HK-2 (cell line): ENCODE results near the gene IL1RAPL1.

Experiments used
- DNase-seq: peaks from one replicate; pipeline ENCODE4 v3.0.0-alpha.2; 2018; ENCODE audit not compliant: unreplicated experiment

The IL1RAPL1 gene

GRCh38 chrX:29787656-29788055 lies 1200.4 kb downstream of the IL1RAPL1 start:
- no peak for DNase-seq

GRCh38 chrX:29788991-29789699 lies 1201.9 kb downstream of the IL1RAPL1 start:
- DNase-seq: no peak

DNA sequence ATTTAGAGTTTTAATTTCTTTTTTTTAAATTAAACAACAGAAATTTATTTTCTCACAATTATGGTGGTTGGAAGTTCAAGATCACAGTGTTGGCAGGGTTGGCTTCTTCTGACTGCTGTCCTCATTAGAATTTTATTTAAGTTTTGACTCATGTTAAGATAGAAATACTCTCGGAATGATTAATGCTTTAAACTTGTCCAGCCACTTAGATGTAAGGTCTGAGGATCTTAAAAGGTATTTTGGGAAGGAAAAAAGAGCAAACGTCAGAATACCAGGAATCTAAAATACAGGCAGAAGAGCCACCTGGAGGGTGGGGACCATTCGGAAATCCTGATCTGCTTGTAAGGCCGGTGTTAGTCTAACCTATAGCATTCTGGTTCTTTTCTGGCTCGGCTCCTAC lies 1205.1 kb downstream of the IL1RAPL1 start:
- no peak for DNase-seq

DNA sequence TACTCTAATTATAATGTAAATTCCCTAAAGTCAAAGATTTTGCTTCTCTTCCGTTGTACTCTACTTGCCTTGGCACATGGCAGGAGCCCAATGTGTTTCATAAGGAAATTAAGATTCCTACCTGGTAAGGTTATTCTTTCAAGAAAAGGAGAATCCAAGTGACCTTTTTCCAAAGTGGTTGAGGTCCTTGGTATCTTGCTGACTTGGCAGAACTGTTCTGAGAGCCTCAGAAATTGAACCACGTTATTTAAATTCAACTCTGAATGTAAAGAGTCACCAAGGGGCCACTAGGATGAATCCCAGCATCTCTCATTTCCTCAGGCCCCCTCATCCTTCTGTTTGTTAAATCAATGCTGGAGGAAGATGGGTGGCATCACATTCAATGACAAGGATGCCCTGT lies 1209.9 kb downstream of the IL1RAPL1 start:
- DNase-seq: no peak

DNA sequence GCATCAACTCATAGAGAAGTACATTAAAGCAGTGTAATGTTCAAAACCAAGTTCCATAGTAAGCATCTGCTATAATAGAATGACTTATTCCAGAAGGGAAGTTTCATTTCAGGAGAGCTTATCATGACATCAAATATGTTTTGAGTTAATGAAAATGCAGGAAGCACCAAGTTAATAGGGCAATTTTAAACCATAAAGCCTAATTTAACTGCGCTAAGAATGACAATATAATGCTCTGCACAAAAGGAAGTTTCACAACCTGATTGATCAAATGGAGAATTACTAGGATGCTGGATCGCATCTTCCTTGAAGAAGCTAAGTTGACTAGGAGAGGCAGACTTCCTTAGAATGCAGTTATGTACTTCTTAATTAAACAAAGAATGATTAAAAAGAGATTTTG lies 1211.2 kb downstream of the IL1RAPL1 start:
- DNase-seq: no peak

DNA sequence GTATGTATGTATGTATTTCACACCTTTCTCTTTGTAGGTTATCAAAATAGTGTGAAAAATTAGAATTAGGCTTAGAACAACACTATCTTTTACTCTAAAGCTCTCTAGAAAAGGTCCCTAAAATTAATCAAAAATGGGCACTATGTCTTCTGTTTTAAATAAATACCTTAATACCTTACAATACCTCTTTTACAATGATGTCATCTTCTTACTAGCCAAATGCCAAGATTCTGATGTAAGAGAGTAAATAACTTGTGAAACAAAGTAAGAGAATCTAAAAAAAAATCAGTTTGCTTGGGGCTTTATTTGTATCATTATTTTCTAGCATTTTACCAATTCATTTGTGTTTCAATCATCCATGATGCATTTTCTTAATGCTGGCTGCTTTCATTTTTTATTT lies 1225.9 kb downstream of the IL1RAPL1 start:
- DNase-seq: no peak

DNA sequence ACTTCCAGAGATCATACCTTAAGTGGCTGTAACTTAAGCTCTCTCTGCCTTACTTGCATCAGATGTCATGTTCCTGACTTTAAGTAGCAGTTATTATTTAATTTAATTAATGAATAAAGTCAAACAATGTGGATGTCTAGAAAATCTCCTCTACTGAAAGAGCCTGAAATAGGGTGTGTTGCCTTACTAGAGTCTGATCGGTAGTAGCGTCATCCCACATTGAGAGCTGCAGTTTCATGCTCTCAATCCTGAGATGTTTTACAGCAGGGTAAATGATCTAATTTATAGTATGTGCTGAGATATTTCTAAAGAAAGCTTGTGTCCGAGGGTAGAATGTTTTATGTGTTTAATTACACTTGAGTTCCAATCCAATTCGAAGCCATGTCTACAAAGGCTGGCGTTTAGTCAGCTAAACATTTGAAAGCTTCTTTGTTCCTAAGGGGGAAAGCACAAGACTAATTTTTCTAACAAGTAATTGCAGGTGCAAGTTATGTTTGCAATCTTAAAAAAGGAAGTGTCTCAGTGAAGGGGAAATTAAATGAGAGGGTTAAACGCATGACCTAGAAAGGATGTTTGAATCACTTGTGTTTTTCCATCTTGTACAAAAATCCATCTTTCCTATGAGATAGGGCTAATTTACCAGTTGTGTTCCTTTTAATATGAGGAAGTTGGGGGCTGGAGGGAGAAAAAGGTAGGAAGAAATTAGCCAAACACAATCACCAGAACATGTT lies 1237.1 kb downstream of the IL1RAPL1 start:
- DNase-seq: no peak

GRCh38 chrX:29826742-29827141 lies 1239.5 kb downstream of the IL1RAPL1 start:
- no peak for DNase-seq

DNA sequence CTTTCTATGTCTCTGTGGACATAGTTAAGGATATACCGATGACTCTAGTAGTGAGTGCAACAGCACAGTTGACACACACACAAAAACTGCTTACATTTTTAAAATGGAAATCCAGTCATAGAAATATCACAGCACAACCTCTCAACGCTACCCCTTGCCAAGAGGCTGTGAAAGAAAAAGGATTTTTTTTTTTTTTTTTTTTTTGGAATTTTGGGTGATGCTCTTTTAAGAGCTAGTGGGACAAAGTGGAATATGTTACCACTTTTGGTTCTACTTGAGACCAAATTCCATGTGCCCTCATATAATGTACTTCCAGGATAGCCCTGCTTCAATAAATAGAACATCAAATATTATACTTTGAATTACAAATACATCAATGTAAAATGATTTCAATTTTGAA lies 1247.1 kb downstream of the IL1RAPL1 start:
- DNase-seq: no peak

DNA sequence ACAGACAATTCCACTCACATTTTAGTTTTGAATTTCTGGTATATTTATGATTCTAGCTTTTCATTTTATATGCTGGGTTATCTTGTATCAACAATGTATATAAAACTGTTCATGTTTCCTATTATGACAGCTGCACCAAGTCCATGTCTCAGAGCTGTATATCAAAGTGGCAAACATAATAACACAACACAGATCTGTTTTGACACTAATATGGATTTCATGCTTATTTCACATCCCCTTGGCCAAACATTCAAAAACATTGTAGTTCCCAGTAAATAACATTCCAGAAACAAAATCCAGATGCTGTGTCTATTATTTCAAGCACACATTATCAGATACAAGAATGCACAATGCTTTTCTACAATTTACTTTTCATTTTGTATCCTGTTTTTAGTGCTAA lies 1247.5 kb downstream of the IL1RAPL1 start:
- no peak for DNase-seq

GRCh38 chrX:29841750-29842149 lies 1254.5 kb downstream of the IL1RAPL1 start:
- DNase-seq: no peak

- no peak for DNase-seq
Observed at GRCh38 chrX:29842552-29842951, 1255.3 kb downstream of the IL1RAPL1 start.

DNA sequence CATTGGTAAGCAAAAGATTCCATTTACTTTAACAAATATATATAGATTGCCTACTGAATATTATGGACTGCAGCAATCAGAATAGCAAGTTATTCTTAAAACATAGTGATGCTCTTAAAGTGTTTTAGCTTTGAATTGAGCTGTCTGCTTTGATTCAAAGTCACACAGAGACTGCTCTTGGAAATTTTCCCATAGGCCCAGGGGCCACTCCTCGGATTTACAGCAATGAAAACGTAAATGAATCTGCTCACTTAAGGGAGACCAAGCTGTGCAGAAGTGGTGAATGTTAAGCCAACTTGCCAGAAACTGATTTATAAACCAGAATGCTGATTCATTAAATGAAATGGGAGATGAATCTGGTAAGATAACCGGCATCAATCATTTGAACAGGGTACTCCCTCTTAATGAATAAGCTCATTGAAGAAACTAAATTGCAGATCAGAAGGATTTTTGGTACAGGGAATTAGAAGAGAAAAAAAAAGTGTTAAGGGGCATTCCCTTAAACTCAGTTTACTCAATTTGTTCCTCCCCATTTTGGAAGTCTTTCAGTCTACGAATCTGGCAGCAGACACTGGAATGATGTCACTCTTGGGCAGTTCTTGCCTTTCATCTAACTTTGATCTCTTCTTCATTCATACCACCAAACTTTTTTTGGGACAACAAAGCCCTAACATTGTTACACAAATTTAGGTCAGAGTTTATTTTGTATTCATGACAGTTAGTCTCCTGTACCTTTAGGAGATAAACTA lies 1264.8 kb downstream of the IL1RAPL1 start:
- no peak for DNase-seq

DNA sequence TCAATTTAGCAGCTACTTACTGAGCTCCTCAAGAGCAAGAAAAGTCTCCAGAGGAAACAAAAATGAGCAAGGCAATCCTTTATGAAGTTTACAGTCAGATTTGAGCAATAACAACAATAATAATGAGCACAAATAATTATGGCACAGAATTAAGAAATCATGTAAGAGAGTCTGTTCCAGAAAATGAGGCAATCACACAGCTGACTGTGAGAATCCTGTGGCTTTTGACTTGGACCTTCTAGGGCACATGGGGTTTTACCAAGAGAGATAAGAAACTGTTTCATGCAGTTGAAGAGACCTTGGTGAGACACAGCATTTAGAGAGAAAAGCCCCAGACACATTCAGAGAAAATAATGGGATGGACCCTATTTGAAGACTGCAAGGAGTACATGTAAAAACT lies 1265.5 kb downstream of the IL1RAPL1 start:
- no peak for DNase-seq

- DNase-seq: no peak
Observed at GRCh38 chrX:29858714-29859113, 1271.5 kb downstream of the IL1RAPL1 start.

DNA sequence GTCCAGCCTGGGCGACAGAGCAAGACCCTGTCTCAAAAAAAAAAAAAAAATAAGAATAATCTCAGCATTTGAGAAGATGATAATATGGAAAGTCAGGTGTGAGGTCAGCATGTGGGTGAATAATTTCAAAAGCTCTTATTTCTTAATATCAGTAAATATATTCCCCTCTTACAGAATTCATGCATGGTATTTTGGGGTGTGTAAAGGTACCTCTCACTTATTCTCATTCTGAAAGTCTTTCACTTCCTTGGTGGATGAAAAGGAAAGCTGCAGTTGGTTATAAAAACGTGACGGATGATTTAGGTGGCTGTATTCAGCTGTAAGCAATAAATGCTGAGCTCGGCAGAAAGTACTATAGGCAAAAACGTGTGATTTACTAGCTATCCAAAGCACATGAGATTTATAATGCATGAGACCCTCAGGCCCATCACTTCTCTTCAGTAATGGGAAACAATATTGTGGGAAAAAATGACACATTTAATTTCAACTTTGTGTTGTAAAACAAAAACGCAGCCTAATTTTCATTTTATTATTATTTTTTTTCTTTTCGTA lies 1275.0 kb downstream of the IL1RAPL1 start:
- no peak for DNase-seq

DNA sequence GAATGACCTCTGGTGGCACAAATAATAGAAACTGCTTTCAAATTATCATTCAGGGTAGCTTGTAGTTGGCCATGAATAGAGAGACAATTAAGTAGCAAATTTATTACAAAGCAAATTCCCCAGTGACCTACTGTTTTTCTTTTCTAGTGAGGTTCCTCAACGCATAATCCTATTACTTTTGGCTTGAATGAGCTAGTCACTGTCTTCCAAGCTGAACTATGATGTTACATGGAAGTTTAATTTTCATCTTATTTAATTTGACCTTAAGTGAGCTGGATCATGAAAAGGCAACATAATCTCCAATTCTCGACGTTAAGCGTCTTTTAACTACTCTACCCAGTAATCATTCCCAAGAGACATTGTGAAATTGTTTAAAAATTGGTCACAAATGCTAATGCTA lies 1280.7 kb downstream of the IL1RAPL1 start:
- no peak for DNase-seq

- DNase-seq: no peak
Observed at GRCh38 chrX:29869837-29870236, 1282.6 kb downstream of the IL1RAPL1 start.

DNA sequence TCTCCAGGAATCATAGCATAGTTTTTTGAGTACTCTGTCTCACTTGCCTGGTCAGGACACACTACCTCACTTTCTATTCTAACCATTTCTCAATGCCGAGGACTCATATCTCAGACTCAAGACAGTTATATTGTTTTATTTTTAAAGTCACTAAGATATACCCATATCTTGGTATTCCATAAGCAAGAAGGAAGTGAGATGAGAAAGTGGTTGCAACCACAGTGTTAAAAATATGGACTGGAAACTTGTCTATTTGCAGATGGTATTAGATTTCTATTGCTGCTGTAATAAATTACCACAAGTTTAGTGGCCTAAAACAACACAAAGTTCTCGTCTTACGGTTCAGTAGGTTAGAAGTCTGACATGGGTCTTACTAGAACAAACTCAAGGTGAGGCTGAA lies 1283.4 kb downstream of the IL1RAPL1 start:
- no peak for DNase-seq

DNA sequence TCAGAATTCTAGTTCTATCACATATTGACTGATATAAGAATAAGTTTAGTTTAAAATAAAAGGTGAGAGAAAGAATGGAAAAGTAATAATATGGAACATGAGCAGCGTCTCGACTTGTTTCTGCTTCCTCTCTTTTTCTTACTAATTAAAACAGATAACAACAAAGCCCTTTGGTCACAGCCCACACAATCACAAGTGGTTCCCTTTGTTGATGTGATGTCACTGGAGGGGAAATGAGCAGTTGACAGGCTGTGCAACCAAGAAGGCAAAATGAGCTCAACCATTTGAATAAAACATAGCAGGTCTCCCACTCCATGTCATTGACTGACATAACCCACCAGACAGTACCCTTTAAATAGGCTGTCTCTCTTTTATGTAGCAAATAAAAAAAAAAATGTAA lies 1285.6 kb downstream of the IL1RAPL1 start:
- DNase-seq: no peak

DNA sequence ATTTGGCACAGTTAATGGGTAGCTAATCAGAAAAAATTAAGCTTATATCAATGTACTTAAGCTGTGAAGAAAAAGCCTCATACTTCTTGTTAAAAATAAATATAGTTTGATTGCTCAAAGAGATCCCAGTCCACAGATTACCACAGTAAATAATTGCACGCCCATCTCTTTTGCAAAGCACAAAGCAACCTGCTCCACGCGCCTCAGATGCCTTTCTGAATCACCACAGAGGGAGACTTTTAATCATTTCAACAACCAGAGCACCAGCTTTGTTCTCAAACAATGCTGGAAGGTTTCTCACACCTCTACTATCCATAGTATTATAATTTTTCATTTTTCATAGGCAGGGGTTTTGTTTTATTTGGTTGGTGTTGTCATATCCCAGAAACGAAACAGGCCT lies 1289.5 kb downstream of the IL1RAPL1 start:
- no peak for DNase-seq

DNA sequence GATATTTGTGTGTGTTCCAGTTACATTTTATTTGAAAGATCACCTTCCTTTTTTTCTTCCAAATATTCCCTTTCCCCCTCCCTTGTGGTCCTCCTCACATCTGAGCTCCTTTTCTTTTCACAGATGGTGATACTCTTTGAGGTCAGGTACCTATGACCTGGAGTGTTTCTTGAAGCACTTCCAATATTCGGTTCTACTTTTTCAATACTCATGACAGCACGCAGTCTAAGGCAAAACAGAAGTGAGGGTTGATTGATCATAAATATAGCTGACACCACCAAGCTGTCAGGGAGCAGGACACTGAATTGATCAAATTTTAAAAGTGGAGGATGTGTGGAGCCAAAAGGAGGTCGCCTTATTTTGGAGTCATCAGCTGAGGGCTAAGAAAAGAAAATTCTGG lies 1293.7 kb downstream of the IL1RAPL1 start:
- no peak for DNase-seq

DNA sequence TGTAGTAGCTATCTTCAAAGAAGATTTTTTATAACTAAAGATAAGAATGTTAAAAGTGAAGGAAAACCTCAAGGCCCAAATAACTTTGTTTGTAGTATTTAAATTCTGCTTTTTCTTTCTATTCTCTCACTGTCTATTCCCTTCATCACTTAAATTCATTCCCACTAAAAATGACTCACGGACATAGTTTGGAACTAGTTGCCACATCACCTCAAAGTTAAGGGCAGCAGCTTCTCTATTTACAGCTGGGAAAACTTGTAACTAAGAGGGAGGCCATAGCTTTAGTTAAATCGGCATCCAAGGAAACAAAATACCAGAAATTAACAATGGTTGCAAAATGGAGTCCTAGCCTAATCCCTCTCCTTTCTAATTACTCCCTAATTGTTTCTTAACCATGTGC lies 1302.8 kb downstream of the IL1RAPL1 start:
- DNase-seq: no peak
